Right cardiac atrium (tissue), 5 donors: ENCODE measurements around the gene PHACTR1. TPM values are rescaled to one million over a fixed set of nuclear protein-coding genes. Genes with fewer than 3 reads are reported as not detected.
A peak's percentile ranks its signal among the peaks of the same experiment; 100 is the strongest.

Source experiments
- ATAC-seq, 2 donors: fragments of 200-7000 bp; cut with Tn5 transposase; one replicate each; pipeline versions ENCODE4 v1.8.0 to v1.9.1; 2020; ENCODE audit warnings: moderate library complexity in 2 of 2, mild to moderate bottlenecking in 1 of 2
- DNase-seq, 3 donors: peaks; one replicate each; pipeline ENCODE4 v3.0.0-alpha.2; 2020
- H3K27ac ChIP-seq: one replicate; pipeline ENCODE4 v1.5.1; 2013; ENCODE audit warnings: mild to moderate bottlenecking, low read length, control low read depth, moderate library complexity
- H3K27me3 ChIP-seq: one replicate; pipeline ENCODE4 v1.6.1; 2013; ENCODE audit not compliant: control insufficient read depth, insufficient read depth
- H3K4me1 ChIP-seq: one replicate; pipeline ENCODE4 v1.6.1; 2013; ENCODE audit warnings: low read length; ENCODE audit not compliant: control insufficient read depth, insufficient read depth
- H3K4me3 ChIP-seq: one replicate; pipeline ENCODE4 v1.5.1; 2013; ENCODE audit warnings: low read length, control low read depth
- H3K9me3 ChIP-seq: one replicate; pipeline ENCODE4 v1.6.1; 2013; ENCODE audit warnings: low read length; ENCODE audit not compliant: control insufficient read depth
- WGBS: extraction: QIAGEN DNeasy Blood & Tissue Kit; methylation state at CpG from one replicate; pipeline ENCODE4 v1.1.7; 2013; 5-methylcytosine and 5-hydroxymethylcytosine counted together
- intact Hi-C, 4 donors: fragments of 100-400 bp; cut with DNase I; formaldehyde crosslinking; loops; one replicate each; pipeline versions ENCODE4 v1.11.0 to v1.14.0; 2022 to 2023
- polyA plus RNA-seq: library from polyadenylated mRNA; stranded (reverse); fragments of 200-250 nt; gene quantifications from one replicate; pipeline ENCODE4 v1.2.3, GENCODE V29; 2013
- total RNA-seq, 4 donors: library from RNA; stranded (reverse); fragmentation: NEBNext Ultra II Directional; extraction: Animal tissue kit (Norgen Biotek cat#: 25700); gene quantifications; one replicate each; pipeline ENCODE4 v1.2.1, GENCODE V29; 2021
- donor health status: healthy with polysubstance abuse.
- donor health status: DM: no; HTN: yes; CAD: no.
- donor health status: DM: no; HTN: no; CAD: no.
- donor health status: DM: no; HTN: yes; CAD: no; lungs with severe emphysema.
- donor health status: DM: yes; HTN: yes; CAD: no.

Gene PHACTR1
- total and polyA plus RNA-seq, 5 donors: 7.3 to 29.4 (median 25.1) TPM

DNA sequence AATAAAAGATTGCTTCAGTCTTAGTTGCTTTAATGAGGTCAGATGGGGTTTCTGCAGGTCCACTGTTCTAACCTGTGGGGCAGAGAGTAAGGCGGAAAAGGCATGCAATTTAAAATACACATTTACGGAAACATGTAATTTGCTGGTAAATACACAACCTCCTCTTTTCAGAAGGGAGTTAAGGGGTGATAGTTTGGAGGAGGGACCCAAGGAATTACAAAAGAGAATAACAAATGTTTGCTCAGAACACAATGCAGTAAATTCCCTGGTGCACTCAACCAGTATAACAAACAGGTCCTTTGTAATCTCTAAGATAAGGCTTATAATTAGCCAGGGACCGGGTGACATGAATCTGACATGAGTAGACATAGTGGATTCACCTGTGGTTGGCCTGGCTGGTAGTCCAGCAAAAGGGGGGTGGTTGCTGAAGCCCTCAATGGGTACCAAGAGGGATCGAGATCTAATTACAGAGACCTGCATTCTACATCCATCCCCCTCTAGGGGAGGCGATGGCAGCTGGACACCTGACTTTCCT, 295.1 kb downstream of the PHACTR1 start:
- Histone ChIP-seq H3K4me3 (no peak overlapping the region), H3K9me3 (no peaks in the 10 kb centered on the region), H3K27ac (no peak overlapping the region), H3K4me1 (peaks cover under 1% of the 10 kb centered on the region), H3K27me3 (no peaks in the 10 kb centered on the region)
- no peak for ATAC-seq
- intact Hi-C loops: no loop called here
- WGBS: 81% methylated on average over 5 of the region's 5 CpGs
- no peak for DNase-seq

DNA sequence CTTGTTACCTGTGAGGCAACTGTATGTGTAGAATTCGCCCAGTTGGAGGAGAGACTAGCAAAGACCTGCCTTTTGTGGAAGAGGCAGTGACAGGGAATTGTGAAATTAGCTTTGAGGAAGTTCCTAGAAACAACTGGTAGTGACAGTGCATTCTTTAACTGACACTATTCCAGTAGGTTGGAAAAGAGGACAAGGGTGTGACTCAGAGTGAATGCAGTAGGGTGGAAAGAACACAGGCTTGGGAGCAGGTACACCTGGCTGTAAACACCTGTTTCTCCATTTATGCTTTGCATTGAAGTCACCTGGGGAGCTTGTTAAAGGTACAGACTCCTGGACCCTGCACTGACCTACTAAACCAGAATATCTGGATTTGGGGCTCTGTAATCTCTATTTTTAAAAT, 295.7 kb downstream of the PHACTR1 start:
- 86% methylated on average over 1 of the region's 1 CpG for WGBS

DNA sequence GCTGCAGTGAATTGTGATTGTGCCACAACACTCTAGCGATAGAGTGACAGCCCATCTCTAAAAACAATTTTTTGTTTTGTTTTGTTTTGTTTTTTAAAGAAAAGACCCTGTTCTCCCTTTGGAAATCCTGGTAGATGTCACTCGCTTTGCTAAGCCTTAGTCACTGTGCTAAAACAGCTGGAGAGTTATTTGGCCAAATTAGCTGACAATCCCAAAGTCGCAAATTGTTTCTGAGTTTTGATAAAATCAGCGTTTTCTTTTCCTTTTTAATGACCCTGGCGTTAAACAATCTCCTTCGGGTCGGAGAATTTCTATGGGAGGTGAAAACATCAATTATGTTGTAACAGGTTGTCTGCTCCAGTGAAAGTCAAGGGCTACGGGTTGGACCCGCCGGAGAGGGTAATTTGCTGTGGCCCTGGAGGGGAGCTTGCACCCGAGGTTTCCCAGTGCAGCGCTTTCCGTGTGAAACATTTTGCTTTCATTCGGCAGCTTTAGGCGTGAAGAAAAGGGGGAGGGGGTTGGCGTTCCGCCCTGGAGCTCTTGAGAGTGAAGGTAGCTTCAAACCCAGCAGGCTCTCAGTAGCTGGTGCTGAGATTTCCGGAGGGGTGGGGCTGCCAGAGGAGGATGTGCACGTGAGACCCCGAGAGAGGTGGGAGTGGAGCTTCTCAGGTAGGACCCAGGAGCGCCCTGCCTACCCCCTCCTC, 296.6 kb downstream of the PHACTR1 start:
- no peak overlapping the region for H3K27ac ChIP-seq
- WGBS: 8% methylated on average over 21 of the region's 21 CpGs
- H3K4me3 ChIP-seq: peak overlapping the region; percentile 78
- H3K4me1 ChIP-seq: no peaks in the 10 kb centered on the region
- no peaks in the 10 kb centered on the region for H3K9me3 ChIP-seq
- ATAC-seq (peak; percentile 37 to 42), DNase-seq (peak; percentile 62 to 84 (median 77))
- H3K27me3 ChIP-seq: no peaks in the 10 kb centered on the region
- intact Hi-C loops: no loop called here

More for the DNA sequence above, 295.7 kb downstream of the PHACTR1 start:
- DNase-seq: no peak
- Histone ChIP-seq H3K4me1 (no peaks in the 10 kb centered on the region), H3K27me3 (no peaks in the 10 kb centered on the region), H3K4me3 (no peak overlapping the region), H3K9me3 (no peaks in the 10 kb centered on the region), H3K27ac (no peak overlapping the region)
- intact Hi-C loops: no loop called here
- ATAC-seq: no peak

DNA sequence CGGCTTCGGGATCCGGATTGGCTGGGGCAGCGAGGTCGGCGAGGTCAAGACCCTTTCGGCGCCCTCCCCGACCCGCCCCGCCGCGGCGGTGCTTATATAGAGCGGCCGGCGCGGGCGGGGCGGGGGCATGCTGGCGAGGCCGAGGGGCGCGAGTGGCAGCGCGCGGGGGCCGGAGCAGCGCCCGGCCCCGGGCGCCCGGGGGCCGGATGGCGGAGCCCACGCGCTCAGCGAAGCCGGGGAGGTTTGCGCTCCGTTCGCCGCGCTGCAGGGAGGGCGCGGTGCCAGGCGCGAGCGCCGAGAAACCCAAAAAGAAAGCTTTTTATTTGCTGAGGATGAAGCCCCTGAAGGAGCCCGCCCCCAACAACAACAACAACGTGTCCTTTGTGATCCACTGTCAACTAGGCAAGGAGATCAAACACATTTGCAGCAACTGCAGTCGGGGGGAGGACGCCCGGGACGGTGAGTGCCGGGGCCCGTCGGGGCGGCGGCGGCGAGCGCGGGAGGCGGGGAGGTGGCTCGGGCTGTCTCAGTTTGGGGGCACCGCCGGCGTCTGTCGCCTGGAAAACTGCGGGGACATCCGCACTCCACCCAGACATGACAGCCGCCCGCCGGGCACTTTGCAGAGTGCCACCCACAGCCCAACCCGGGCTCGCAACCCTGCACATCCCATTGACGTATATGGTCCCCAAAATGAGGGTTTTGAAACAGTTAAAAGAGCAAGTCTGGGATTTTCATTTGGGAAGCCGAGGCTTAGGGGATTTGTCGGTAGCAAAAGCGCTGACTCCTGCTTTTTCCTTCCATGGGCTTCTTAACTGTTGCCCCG, 297.3 kb downstream of the PHACTR1 start:
- H3K27ac ChIP-seq: no peak overlapping the region
- H3K9me3 ChIP-seq: no peaks in the 10 kb centered on the region
- H3K27me3 ChIP-seq: no peaks in the 10 kb centered on the region
- no peaks in the 10 kb centered on the region for H3K4me1 ChIP-seq
- ATAC-seq (peak; percentile 44 to 53), DNase-seq (peak in 2 of 3 donors; percentile 61 to 64)
- peak overlapping the region; percentile 78 for H3K4me3 ChIP-seq
- intact Hi-C loops: no loop called here
- WGBS: 1% methylated on average over 83 of the region's 83 CpGs

DNA sequence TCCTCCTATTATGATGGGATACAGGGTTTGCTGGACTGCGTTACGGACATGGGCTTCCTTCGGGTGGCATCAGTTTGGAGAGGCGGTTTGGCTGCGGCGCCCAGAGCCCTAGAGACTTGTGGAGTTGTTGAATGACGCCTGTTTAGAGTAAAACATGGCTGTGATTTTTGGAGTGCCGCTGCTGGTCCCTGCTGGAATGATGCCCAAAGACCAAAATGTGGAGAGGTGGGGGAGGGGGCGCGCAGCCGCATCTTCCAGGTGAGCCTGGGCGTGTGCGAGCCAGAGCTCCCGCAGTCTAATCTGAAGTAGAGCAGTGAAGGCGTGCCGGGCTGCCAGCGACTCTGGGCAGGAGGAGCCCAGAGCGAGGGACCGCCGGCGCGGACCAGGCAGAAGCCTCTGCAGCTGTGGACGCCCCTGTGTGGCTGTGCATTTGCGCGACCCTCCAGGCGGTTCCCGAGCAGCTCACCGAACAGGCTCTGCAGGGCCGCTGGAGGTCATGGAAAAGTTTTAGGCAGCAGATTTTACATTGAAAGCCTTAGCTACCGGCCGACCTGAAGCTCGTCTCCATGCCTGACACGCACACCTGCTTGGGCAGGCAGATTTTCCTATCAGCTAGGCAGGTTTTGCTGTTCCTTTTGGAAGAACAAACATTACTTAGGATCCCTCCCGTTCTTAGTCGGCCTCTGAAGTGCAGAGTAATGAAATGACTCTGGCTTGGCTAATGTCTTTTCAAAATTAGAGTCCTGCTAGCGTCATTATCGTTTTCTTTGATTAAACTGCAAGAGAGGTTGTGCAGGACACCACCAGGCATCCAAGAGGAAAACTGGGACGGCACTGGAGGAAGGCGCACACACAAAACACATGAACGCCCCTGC, 298.2 kb downstream of the PHACTR1 start:
- H3K27ac ChIP-seq: no peak overlapping the region
- intact Hi-C loops: no loop called here
- H3K9me3 ChIP-seq: no peaks in the 10 kb centered on the region
- no peaks in the 10 kb centered on the region for H3K27me3 ChIP-seq
- ATAC-seq (peak; percentile 55 to 57), DNase-seq (peak in 2 of 3 donors; percentile 50 to 57)
- no peaks in the 10 kb centered on the region for H3K4me1 ChIP-seq
- WGBS: 27% methylated on average over 40 of the region's 40 CpGs
- H3K4me3 ChIP-seq: peak overlapping the region; percentile 78

DNA sequence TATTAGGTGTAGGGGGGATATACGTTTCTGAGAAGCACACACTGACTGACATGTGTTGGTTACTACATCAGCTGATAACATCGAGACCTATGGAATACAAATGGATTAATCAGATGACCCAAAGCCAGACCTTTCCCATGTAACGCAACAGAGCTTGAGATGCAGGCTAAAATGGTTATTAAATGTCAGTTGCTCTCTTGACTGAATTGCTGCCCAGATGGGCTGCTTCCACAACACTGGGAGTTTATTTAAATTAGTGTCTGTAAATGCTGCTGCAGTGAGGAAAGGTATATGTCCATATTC, 298.8 kb downstream of the PHACTR1 start:
- 59% methylated on average over 3 of the region's 3 CpGs for WGBS
- ATAC-seq (no peak), DNase-seq (no peak)
- Histone ChIP-seq H3K27me3 (no peaks in the 10 kb centered on the region), H3K9me3 (no peaks in the 10 kb centered on the region), H3K4me3 (no peak overlapping the region), H3K27ac (no peak overlapping the region), H3K4me1 (no peaks in the 10 kb centered on the region)
- intact Hi-C loops: no loop called here

DNA sequence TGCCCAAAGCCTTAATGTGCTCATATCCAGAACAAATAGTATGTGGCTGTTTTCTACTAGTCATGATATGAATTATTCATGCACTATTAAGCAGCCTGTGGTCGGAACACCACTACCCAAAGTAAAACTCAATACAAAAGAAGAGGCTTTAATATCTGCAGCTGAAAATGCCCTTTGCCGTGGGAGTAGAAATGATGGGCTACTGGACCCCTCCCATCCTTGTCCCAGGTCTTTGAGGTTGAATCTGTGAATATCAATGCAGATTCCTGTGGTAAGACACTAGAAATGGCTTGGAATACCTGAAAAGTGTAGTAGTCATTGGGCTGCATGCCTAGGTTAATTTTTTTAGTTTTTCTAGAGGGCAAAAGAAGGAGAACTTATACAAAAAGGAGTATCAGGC, 308.0 kb downstream of the PHACTR1 start:
- Histone ChIP-seq H3K27me3 (no peaks in the 10 kb centered on the region), H3K4me1 (peaks cover 4% of the 10 kb centered on the region), H3K4me3 (no peak overlapping the region), H3K9me3 (no peaks in the 10 kb centered on the region), H3K27ac (no peak overlapping the region)
- ATAC-seq (no peak), DNase-seq (no peak)
- WGBS: 96% methylated on average over 2 of the region's 2 CpGs
- intact Hi-C loops: no loop called here

DNA sequence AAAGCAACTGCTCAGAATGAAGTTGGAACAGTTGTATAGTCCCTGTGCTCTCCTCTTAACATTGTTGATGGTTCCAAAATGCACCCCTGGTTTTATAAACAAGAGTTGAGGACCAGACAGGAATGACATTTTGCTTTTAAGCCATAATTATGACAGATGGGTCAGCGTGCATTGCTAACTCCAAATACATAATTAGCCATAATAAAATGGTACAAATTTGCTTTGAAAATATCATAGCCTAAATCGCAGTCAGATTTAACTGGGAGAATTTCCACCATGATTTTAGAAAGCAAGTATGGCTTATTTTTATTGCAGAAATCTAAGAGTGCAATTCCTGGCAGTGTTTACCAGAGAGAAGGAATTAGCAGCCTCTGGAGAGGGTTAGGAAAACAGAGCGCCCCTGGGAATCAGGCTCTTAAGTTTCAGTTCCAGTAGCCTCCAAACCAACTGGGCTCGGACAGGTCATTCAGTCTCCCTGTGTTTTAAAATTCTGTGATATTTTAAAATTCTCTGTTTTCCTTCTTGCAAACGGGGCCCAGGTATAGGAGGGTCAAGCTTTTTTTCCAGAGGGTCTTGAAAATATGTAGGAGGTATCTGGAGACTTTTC, 309.4 kb downstream of the PHACTR1 start:
- no peaks in the 10 kb centered on the region for H3K9me3 ChIP-seq
- peaks cover 4% of the 10 kb centered on the region for H3K4me1 ChIP-seq
- ATAC-seq (no peak), DNase-seq (no peak)
- no peak overlapping the region for H3K27ac ChIP-seq
- no peak overlapping the region for H3K4me3 ChIP-seq
- WGBS: 79% methylated on average over 5 of the region's 5 CpGs
- intact Hi-C loops: no loop called here
- no peaks in the 10 kb centered on the region for H3K27me3 ChIP-seq

DNA sequence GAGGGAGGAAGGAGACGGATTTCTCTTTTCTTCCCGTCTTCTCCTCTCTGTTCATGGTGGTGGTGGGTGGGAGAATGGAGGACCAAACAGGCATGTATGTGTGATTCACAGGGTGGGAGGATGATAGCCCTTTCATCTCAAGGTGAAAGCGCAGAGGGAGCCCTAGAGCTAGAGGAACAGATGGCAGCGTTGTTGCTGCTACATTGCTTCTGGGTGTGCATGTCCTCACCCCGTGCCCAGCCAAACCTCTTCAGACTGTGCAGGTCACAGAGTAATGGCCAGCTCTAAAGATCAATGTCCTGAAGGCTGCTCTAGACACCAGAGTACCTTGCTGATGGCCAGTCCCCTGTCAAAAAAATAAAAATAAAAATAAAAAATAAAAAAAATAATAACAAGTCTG, 310.0 kb downstream of the PHACTR1 start:
- WGBS: 58% methylated on average over 5 of the region's 5 CpGs
- intact Hi-C loops: no loop called here
- Histone ChIP-seq H3K27me3 (no peaks in the 10 kb centered on the region), H3K4me3 (no peak overlapping the region), H3K4me1 (peaks cover 4% of the 10 kb centered on the region), H3K9me3 (no peaks in the 10 kb centered on the region), H3K27ac (no peak overlapping the region)
- peak in 1 of 3 donors; percentile 28 for DNase-seq
- ATAC-seq: peak; percentile 52 to 63

DNA sequence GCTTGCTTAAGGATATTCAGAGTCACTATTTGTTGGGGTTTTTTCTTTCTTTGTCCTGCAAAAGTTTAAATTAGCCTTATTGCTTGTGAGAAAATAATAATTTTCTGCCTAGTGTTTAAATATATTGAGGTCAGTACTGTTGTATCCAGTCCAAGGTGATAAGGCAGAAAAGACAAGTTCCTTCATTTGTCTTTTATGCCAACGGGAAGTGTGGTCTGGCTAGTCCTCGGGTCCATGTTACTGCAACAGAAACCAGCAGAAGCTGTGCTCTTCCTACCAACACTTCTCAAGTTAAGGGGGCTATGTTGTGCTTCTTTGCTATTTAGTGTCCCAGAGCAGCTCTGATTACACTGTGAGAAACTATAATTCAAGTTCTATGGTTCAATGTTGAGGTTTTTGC, 310.6 kb downstream of the PHACTR1 start:
- H3K4me1 ChIP-seq: peaks cover 4% of the 10 kb centered on the region
- intact Hi-C loops: no loop called here
- DNase-seq: no peak
- no peaks in the 10 kb centered on the region for H3K9me3 ChIP-seq
- no peak for ATAC-seq
- no peak overlapping the region for H3K4me3 ChIP-seq
- no peak overlapping the region for H3K27ac ChIP-seq
- 24% methylated on average over 2 of the region's 2 CpGs for WGBS
- H3K27me3 ChIP-seq: no peaks in the 10 kb centered on the region
